K562 (cell line): ENCODE results near the gene STXBP4. TPM values are rescaled to one million over a fixed set of nuclear protein-coding genes. Genes with fewer than 3 reads are reported as not detected.

Source experiments
- ATAC-seq: fragments of 200-7000 bp; cut with Tn5 transposase; 3 replicates; pipeline ENCODE4 v1.9.1; 2020; ENCODE audit warnings: moderate library complexity
- BruUV-seq: library from RNA; stranded (reverse); fragments of 400-500 nt; replicated peaks from 2 replicates; lab custom pipeline; 2021; lab: Mats Ljungman, UMichigan
- CTCF ChIA-PET: fragments of 300-600 bp; formaldehyde crosslinking; extraction: SDS; loops from one replicate; lab custom pipeline; 2021; ENCODE audit warnings: low intra/inter-chr PET ratio; lab: Yijun Ruan, JAX
- POLR2A ChIA-PET: fragments of 300-600, 350-650 bp; sonication (Branson Sonifier 250); formaldehyde crosslinking; extraction: SDS; loops from one replicate; lab custom pipeline; 2021; ENCODE audit warnings: antibody characterized with exemption, inconsistent platforms; lab: Yijun Ruan, JAX
- DNase-seq, 4 experiments: peaks; one replicate each; pipeline versions ENCODE4 v3.0.0 to v3.0.0-alpha.2; 2011 to 2018; ENCODE audit warnings: low spot score in 3 of 4, mixed read lengths in 3 of 4; ENCODE audit errors: extremely low read depth in 1 of 4
- FAIRE-seq: peaks from 2 replicates; lab custom pipeline; 2011; peaks lifted over from hg19 to GRCh38; lab: Jason Lieb, UNC
- H2AFZ ChIP-seq: 2 replicates; pipeline ENCODE4 v1.6.0; 2011; ENCODE audit warnings: low read depth, low read length, control low read depth, inconsistent platforms
- H3K27ac ChIP-seq: fragments of 200-600 bp; 3 replicates; pipeline ENCODE4 v1.8.0; 2011; ENCODE audit warnings: low read depth, mild to moderate bottlenecking, control low read depth, inconsistent platforms, low read length, moderate library complexity, mixed read lengths; ENCODE audit errors: extremely low read depth
- H3K27me3 ChIP-seq, 2 experiments: fragments of 300-600 bp in 1 of 2; 2 replicates in 1 of 2; 3 replicates in 1 of 2; pipeline versions ENCODE4 v1.6.0 to v1.8.0; 2011; ENCODE audit warnings: inconsistent platforms in 2 of 2, low read length in 2 of 2, mild to moderate bottlenecking in 1 of 2, mixed read lengths in 1 of 2, moderate library complexity in 1 of 2; ENCODE audit not compliant: control insufficient read depth in 2 of 2, insufficient read depth in 2 of 2
- H3K36me3 ChIP-seq: fragments of 300-600 bp; 3 replicates; pipeline ENCODE4 v1.8.0; 2011; ENCODE audit warnings: mild to moderate bottlenecking, low read length, inconsistent platforms; ENCODE audit not compliant: control insufficient read depth, insufficient read depth
- H3K4me1 ChIP-seq, 2 experiments: fragments of 200-600 bp in 1 of 2; replicated peaks in 1 of 2; 2 replicates in 1 of 2; 3 replicates in 1 of 2; pipeline versions ENCODE4 v1.5.1 to v1.8.0; 2011; ENCODE audit warnings: inconsistent platforms in 2 of 2, low read length in 2 of 2, mild to moderate bottlenecking in 1 of 2, mixed read lengths in 1 of 2, moderate library complexity in 1 of 2; ENCODE audit not compliant: control insufficient read depth in 2 of 2, insufficient read depth in 2 of 2
- H3K4me2 ChIP-seq: 2 replicates; pipeline ENCODE4 v1.6.1; 2011; ENCODE audit warnings: low read length, control low read depth, inconsistent platforms, mixed read lengths; ENCODE audit not compliant: insufficient read depth
- H3K4me3 ChIP-seq: fragments of 200-600 bp; sonication (generic), shearing (Covaris generic); 2 replicates; pipeline ENCODE4 v1.5.1; 2016; ENCODE audit warnings: control low read depth, inconsistent platforms
- H3K79me2 ChIP-seq: fragments of 200-600 bp; 3 replicates; pipeline ENCODE4 v1.8.0; 2011; ENCODE audit warnings: low read length, inconsistent platforms; ENCODE audit not compliant: control insufficient read depth, insufficient read depth
- H3K9ac ChIP-seq, 2 experiments: 2 replicates each; pipeline versions ENCODE4 v1.6.0 to v1.6.1; 2011; ENCODE audit warnings: low read depth in 2 of 2, low read length in 2 of 2, control low read depth in 1 of 2, inconsistent platforms in 1 of 2, mild to moderate bottlenecking in 1 of 2, mixed read lengths in 1 of 2; ENCODE audit not compliant: insufficient read depth in 1 of 2
- H3K9me1 ChIP-seq: one replicate; pipeline ENCODE4 v1.6.0; 2011; ENCODE audit warnings: inconsistent platforms, mild to moderate bottlenecking, low read length, moderate library complexity; ENCODE audit not compliant: control insufficient read depth, insufficient read depth
- H3K9me3 ChIP-seq: replicated peaks from 2 replicates; pipeline ENCODE4 v1.5.1; 2011; ENCODE audit warnings: low read depth, low read length, inconsistent platforms; ENCODE audit not compliant: control insufficient read depth, insufficient read depth
- H4K20me1 ChIP-seq: replicated peaks from 2 replicates; pipeline ENCODE4 v1.6.1; 2011; ENCODE audit warnings: low read length, inconsistent platforms, mixed read lengths; ENCODE audit not compliant: control insufficient read depth, insufficient read depth
- CBFB ChIP-seq: sonication (generic); formaldehyde crosslinking; IDR thresholded peaks from 2 replicates; pipeline ENCODE4 v1.4.0; 2020; ENCODE audit warnings: mild to moderate bottlenecking, missing genetic modification reagents
- CBX3 ChIP-seq, 2 experiments: IDR thresholded peaks; 1 replicate in 1 of 2; 2 replicates in 1 of 2; pipeline ENCODE4 v1.6.1; 2012; ENCODE audit warnings: inconsistent platforms in 2 of 2, low read length in 2 of 2, borderline replicate concordance in 1 of 2, control low read depth in 1 of 2
- DNMT1 ChIP-seq: fragments of 450-650 bp; IDR thresholded peaks from 2 replicates; pipeline ENCODE4 v1.6.1; 2016; ENCODE audit warnings: antibody characterized with exemption, mild to moderate bottlenecking
- DPF2 ChIP-seq: fragments of 450-650 bp; IDR thresholded peaks from 2 replicates; pipeline ENCODE4 v1.6.1; 2016
- ELF2 ChIP-seq: fragments of 250-450 bp; sonication (Bioruptor Pico); IDR thresholded peaks from 2 replicates; pipeline ENCODE4 v1.5.0; 2021; ENCODE audit warnings: mild to moderate bottlenecking
- JUND ChIP-seq, 2 experiments: IDR thresholded peaks; 2 replicates in 1 of 2; 3 replicates in 1 of 2; pipeline ENCODE4 v1.6.1; 2011; ENCODE audit warnings: borderline replicate concordance in 2 of 2, low read depth in 2 of 2, low read length in 2 of 2, improper control_type of control experiment in 1 of 2, missing biosample characterization in 1 of 2, missing genetic modification characterization in 1 of 2, missing genetic modification reagents in 1 of 2
- RBFOX2 ChIP-seq: fragments of 200-400 bp; formaldehyde crosslinking; IDR thresholded peaks from 2 replicates; pipeline ENCODE4 v1.6.1; 2017; ENCODE audit warnings: low read depth, mild to moderate bottlenecking, low read length, moderate library complexity
- SRSF9 ChIP-seq: fragments of 200-400 bp; formaldehyde crosslinking; IDR thresholded peaks from 2 replicates; pipeline ENCODE4 v1.6.1; 2017; ENCODE audit warnings: low read depth, low read length, borderline replicate concordance
- SUPT5H ChIP-seq: fragments of 450-650 bp; IDR thresholded peaks from 2 replicates; pipeline ENCODE4 v1.6.1; 2016
- USF1 ChIP-seq: sonication (generic); formaldehyde crosslinking; IDR thresholded peaks from 2 replicates; pipeline ENCODE4 v1.9.0; 2022; ENCODE audit warnings: mild to moderate bottlenecking, missing genetic modification reagents
- ZBTB9 ChIP-seq: fragments of 450-650 bp; formaldehyde crosslinking; IDR thresholded peaks from 2 replicates; pipeline ENCODE4 v1.4.0; 2020; ENCODE audit warnings: mild to moderate bottlenecking, moderate library complexity
- ZFX ChIP-seq: sonication (generic); formaldehyde crosslinking; IDR thresholded peaks from 2 replicates; pipeline ENCODE4 v1.8.0; 2022; ENCODE audit warnings: mild to moderate bottlenecking, missing genetic modification reagents, moderate library complexity
- ZNF263 ChIP-seq: sonication (generic); formaldehyde crosslinking; IDR thresholded peaks from 2 replicates; pipeline ENCODE4 v1.8.0; 2022; ENCODE audit warnings: mild to moderate bottlenecking, missing genetic modification reagents, borderline replicate concordance
- ZNF354B ChIP-seq: fragments of 250-450 bp; sonication (Bioruptor Pico); IDR thresholded peaks from 2 replicates; pipeline ENCODE4 v1.4.0; 2020
- WGBS: fragments of 100-300 bp; shearing (Covaris generic); methylation state at CpG from one replicate; pipeline ENCODE4 v1.1.6; 2016; ENCODE audit warnings: low coverage, mixed read lengths; ENCODE audit not compliant: insufficient coverage; ENCODE audit errors: missing lambda C conversion rate; 5-methylcytosine and 5-hydroxymethylcytosine counted together
- in situ Hi-C: fragments of 300-500 bp; cut with MboI; formaldehyde crosslinking; loops from 4 replicates; pipeline ENCODE4 v1.15.0; 2018; ENCODE audit warnings: inconsistent platforms, mixed read lengths
- intact Hi-C: fragments of 100-400 bp; cut with micrococcal nuclease; formaldehyde crosslinking; loops from 2 replicates; pipeline ENCODE4 v1.14.2; 2022
- polyA plus RNA-seq, 8 experiments: library from polyadenylated mRNA; depleted of rRNA in 4 of 8; stranded (reverse) in 5 of 8; unstranded in 3 of 8; fragments of >200 nt; fragmentation: Nextera tagmentation in 2 of 8; fragmentation: Illumina TruSeq in 1 of 8; extraction: Ambion mirVana in 2 of 8; extraction: Trizol in 1 of 8; gene quantifications; 2 replicates each; pipeline versions ENCODE4 v1.2.1 to v1.2.3, GENCODE V29; 2011 to 2014; ENCODE audit warnings: inconsistent platforms in 1 of 8, missing spikeins in 1 of 8
- total RNA-seq, 7 experiments: library from RNA; depleted of rRNA in 6 of 7; stranded (reverse); fragments of >200 nt in 6 of 7; fragmentation: Illumina TruSeq in 2 of 7; extraction: Trizol in 2 of 7; gene quantifications; 2 replicates each; pipeline versions ENCODE4 v1.2.1 to v1.2.3, GENCODE V29; 2011 to 2021; ENCODE audit warnings: low replicate concordance in 1 of 7

Gene STXBP4
- total and polyA plus RNA-seq, 9 of the 15 experiments (the other 6 are each of a cell fraction or from before 2014, with no cell fraction given): 11.6 to 23.2 (median 18.5) TPM

DNA sequence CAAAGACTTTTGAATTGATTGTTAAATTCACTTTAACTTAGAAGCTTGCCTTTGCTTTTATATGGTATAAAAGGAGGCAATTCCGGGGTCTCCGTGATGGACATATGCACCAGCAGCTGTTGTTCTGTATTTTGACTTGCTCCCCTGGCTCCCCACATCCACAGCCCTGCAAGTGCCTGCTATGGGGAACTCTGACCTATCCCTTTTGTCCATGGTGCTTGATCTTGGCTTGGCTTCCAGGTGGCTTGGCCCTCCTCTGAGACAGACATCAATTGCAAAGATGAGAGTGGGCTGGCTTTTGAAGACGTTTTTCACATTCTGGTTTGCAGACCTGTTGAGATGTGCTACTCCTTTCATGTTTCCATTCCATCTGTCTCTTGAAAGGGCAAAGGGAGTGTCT is 41.0 kb upstream of the STXBP4 start (continued):
- no peak for TF ChIP-seq ZNF263 (CRISPR knock-in tag)
- TF ChIP-seq, all 486 proteins: peak for 0

- BruUV-seq: no TSS peak
- Histone ChIP-seq H3K27me3 (no peaks in the 10 kb centered on the region), H3K4me1 (no peaks in the 10 kb centered on the region), H3K4me3 (no peak overlapping the region), H2AFZ (no peak overlapping the region), H3K79me2 (no peaks in the 10 kb centered on the region), H3K9ac (no peak overlapping the region), H3K27ac (no peak overlapping the region), H4K20me1 (no peaks in the 10 kb centered on the region), H3K9me1 (no peaks in the 10 kb centered on the region), H3K4me2 (no peak overlapping the region), H3K9me3 (no peaks in the 10 kb centered on the region), H3K36me3 (peaks cover 42% of the 10 kb centered on the region)
- intact Hi-C loops (no loop called here), in situ Hi-C loops (no loop called here)
- no peak for ATAC-seq
- TF ChIP-seq RBFOX2: no peak
- no peak for TF ChIP-seq DPF2
- TF ChIP-seq USF1 (CRISPR knock-in tag): no peak
- TF ChIP-seq ZNF354B (CRISPR knock-in tag): no peak
- TF ChIP-seq ELF2 (CRISPR knock-in tag): no peak
- TF ChIP-seq SUPT5H: no peak
- TF ChIP-seq SRSF9: no peak
- no peak for TF ChIP-seq ZBTB9 (CRISPR knock-in tag)
- TF ChIP-seq CBFB: no peak
- TF ChIP-seq DNMT1: no peak
- TF ChIP-seq CBX3 (IDR thresholded peaks at IDR 0.05; ENCODE audit: borderline replicate concordance in 1 of 2, low read length in 2 of 2): no peak
- no peak for TF ChIP-seq JUND (IDR thresholded peaks at IDR 0.05; ENCODE audit: borderline replicate concordance, low read depth, low read length)
- TF ChIP-seq JUND (tag; IDR thresholded peaks at IDR 0.05; ENCODE audit: borderline replicate concordance, low read depth, low read length): no peak
- TF ChIP-seq ZFX (CRISPR knock-in tag): no peak
- ChIA-PET CTCF (no interaction called here), POLR2A (no interaction called here)
- FAIRE-seq: no peak
- 17% methylated on average over 1 of the region's 1 CpG for WGBS
- no peak for DNase-seq
Measured at GRCh38 chr17:54932711-54933110, 35.9 kb upstream of the STXBP4 start.
